ENCODE results near the gene COX4I2.

DNA sequence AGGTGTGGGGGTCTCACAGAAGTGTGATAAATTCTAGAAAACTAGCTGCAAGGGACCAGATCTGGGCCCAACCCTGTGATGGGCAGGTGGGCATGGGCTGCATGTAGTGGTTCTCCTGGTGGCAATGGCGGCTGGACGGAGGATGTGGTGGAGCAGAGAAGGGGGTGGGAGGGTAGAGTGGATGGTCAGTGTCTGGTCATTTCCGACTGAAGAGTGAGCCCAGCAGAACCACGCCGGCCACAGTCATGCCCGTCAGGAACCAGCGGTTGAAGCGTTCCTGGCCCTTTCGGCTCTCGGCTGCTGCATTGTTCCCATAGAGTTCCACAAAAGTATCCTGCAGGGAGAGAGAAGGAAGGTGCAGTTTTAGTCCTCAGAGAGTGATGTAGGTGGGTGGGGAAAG lies 28.0 kb downstream of the COX4I2 start:
- TF ChIP-seq, protein P1, sequence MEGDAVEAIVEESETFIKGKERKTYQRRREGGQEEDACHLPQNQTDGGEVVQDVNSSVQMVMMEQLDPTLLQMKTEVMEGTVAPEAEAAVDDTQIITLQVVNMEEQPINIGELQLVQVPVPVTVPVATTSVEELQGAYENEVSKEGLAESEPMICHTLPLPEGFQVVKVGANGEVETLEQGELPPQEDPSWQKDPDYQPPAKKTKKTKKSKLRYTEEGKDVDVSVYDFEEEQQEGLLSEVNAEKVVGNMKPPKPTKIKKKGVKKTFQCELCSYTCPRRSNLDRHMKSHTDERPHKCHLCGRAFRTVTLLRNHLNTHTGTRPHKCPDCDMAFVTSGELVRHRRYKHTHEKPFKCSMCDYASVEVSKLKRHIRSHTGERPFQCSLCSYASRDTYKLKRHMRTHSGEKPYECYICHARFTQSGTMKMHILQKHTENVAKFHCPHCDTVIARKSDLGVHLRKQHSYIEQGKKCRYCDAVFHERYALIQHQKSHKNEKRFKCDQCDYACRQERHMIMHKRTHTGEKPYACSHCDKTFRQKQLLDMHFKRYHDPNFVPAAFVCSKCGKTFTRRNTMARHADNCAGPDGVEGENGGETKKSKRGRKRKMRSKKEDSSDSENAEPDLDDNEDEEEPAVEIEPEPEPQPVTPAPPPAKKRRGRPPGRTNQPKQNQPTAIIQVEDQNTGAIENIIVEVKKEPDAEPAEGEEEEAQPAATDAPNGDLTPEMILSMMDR (IDR thresholded peaks at IDR 0.05; ENCODE audit: low read depth, low read length), result no peak
- TF ChIP-seq POLR2A (IDR thresholded peaks at IDR 0.05; ENCODE audit: extremely low read depth, insufficient read length) (no peak), MYC (IDR thresholded peaks at IDR 0.05; ENCODE audit: low read depth, low read length) (no peak)
- TF ChIP-seq, protein P2, sequence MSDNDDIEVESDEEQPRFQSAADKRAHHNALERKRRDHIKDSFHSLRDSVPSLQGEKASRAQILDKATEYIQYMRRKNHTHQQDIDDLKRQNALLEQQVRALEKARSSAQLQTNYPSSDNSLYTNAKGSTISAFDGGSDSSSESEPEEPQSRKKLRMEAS (IDR thresholded peaks at IDR 0.05; ENCODE audit: low read depth, low read length), result no peak

Data from NB4 (cell line).